ENCODE results near the gene DMRT3. TPM values are rescaled to one million over a fixed set of nuclear protein-coding genes. Genes with fewer than 3 reads are reported as not detected.

The DMRT3 gene
- total and polyA plus RNA-seq, 2 donors from 2014 or later: not detected

DNA sequence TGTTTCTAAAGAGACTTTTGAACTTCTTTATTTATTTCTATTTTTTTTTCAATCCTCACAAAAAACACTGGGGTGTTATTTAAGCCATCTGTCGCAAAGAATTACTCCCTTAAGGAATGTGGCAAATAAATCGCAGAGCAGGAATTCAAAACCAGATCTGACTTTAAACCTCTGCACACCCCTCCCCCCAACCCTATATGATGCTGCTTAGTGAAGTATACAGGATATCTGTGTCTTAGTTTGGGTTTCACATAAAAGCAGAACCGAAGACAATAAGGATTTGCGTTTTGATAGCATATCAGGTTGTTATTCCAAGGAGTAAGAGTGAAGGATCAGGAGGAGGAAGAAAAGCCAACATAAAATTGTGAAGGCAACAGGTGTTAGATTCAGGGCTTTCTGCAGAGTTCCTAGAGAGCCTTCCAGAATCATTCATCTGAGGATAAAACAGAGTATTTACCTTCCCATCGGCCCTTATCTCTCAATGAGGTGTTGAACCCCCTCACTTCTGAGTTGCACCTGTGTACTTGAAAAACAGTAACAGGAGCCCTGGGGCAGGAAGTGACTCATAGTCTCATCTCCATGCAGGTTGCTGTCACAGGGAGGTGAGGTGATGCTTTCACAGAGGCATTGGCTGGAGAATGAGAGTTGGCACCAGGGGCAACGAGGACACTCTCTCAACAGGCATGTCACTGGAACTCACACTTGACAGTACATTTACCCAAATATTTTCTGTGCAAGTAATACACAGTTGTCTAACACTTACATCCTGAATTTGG lies 33.5 kb upstream of the DMRT3 start:
- TF ChIP-seq CTCF (IDR thresholded peaks at IDR 0.05; ENCODE audit: borderline replicate concordance, extremely low read depth, insufficient read depth): no peak
- H3K9ac ChIP-seq (ENCODE audit: low read length in 3 of 3): no peak overlapping the region
- FAIRE-seq: no peak
- no peak overlapping the region for H3K4me3 ChIP-seq (ENCODE audit: low read length in 3 of 3)
- H3K27ac ChIP-seq (ENCODE audit: low read depth in 2 of 2, low read length in 2 of 2): no peak overlapping the region
- peaks cover 0 to 4% (median under 1%) of the 10 kb centered on the region in 3 donors for H3K9me3 ChIP-seq (ENCODE audit: control insufficient read depth in 2 of 3, insufficient read depth in 1 of 3, low read length in 3 of 3)
- intact Hi-C loops (cut with DNase I): no loop called here
- peak in 3 of 5 donors; percentile 28 to 69 (median 49) for DNase-seq
- no peaks in the 10 kb centered on the region for H3K36me3 ChIP-seq (ENCODE audit: control insufficient read depth in 2 of 3, insufficient read depth in 3 of 3, low read length in 3 of 3)
- H3K4me1 ChIP-seq (ENCODE audit: control insufficient read depth in 2 of 3, insufficient read depth in 2 of 3, low read depth in 1 of 3, low read length in 3 of 3): no peaks in the 10 kb centered on the region
- no peaks in the 10 kb centered on the region for H3K27me3 ChIP-seq (ENCODE audit: control insufficient read depth, insufficient read depth, low read length)

DNA sequence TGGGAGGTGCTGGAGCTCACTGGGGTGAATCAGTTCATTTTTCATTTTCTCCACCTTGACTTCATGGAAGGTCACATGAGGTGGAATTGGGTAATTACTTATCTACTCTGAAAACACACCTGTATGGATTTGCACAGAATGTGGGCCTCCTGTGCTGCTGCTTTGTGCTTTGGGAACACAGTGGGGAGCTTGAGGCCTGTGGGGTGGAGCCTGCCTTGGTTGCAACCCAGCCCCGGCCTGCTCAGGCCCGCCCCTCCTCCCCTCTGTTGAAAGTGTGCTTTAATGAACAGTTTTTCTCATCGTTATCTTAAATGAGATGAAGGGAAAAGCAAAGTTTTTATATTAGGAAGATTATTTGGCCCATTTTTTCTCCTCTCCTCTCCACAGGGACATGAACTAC lies 28.5 kb upstream of the DMRT3 start:
- no peak overlapping the region for H3K4me3 ChIP-seq (ENCODE audit: low read length in 3 of 3)
- DNase-seq (no peak), FAIRE-seq (no peak)
- H3K27me3 ChIP-seq (ENCODE audit: control insufficient read depth, insufficient read depth, low read length): no peaks in the 10 kb centered on the region
- H3K9ac ChIP-seq (ENCODE audit: low read length in 3 of 3): no peak overlapping the region
- no peaks in the 10 kb centered on the region for H3K4me1 ChIP-seq (ENCODE audit: control insufficient read depth in 2 of 3, insufficient read depth in 2 of 3, low read depth in 1 of 3, low read length in 3 of 3)
- H3K9me3 ChIP-seq (ENCODE audit: control insufficient read depth in 2 of 3, insufficient read depth in 1 of 3, low read length in 3 of 3): no peaks in the 10 kb centered on the region
- no peak for TF ChIP-seq CTCF (IDR thresholded peaks at IDR 0.05; ENCODE audit: borderline replicate concordance, extremely low read depth, insufficient read depth)
- intact Hi-C loops (cut with DNase I): no loop called here
- H3K36me3 ChIP-seq (ENCODE audit: control insufficient read depth in 2 of 3, insufficient read depth in 3 of 3, low read length in 3 of 3): no peaks in the 10 kb centered on the region
- H3K27ac ChIP-seq (ENCODE audit: low read depth in 2 of 2, low read length in 2 of 2): no peak overlapping the region

DNA sequence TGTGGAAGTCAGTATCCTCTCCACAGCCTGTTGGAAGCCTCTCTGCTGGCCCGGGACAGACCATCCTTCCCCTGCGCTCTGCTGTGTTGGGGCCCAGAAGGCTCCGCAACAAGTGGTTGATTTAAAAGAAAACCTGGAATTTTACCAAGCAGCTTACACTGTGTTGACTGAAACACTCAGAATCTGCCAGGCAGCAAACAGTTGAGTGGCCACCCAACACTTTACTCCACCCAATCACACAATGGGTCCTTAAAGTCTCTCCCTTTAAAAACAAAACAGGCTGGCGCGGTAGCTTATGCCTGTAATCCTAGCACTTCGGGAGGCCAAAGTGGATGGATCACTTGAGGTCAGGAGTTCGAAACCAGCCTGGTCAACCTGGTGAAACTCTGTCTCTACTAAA lies 28.0 kb upstream of the DMRT3 start:
- H3K4me1 ChIP-seq (ENCODE audit: control insufficient read depth in 2 of 3, insufficient read depth in 2 of 3, low read depth in 1 of 3, low read length in 3 of 3): no peaks in the 10 kb centered on the region
- H3K9ac ChIP-seq (ENCODE audit: low read length in 3 of 3): no peak overlapping the region
- DNase-seq (no peak), FAIRE-seq (no peak)
- no peaks in the 10 kb centered on the region for H3K9me3 ChIP-seq (ENCODE audit: control insufficient read depth in 2 of 3, insufficient read depth in 1 of 3, low read length in 3 of 3)
- no peaks in the 10 kb centered on the region for H3K27me3 ChIP-seq (ENCODE audit: control insufficient read depth, insufficient read depth, low read length)
- H3K4me3 ChIP-seq (ENCODE audit: low read length in 3 of 3): no peak overlapping the region
- H3K36me3 ChIP-seq (ENCODE audit: control insufficient read depth in 2 of 3, insufficient read depth in 3 of 3, low read length in 3 of 3): no peaks in the 10 kb centered on the region
- no peak for TF ChIP-seq CTCF (IDR thresholded peaks at IDR 0.05; ENCODE audit: borderline replicate concordance, extremely low read depth, insufficient read depth)
- no peak overlapping the region for H3K27ac ChIP-seq (ENCODE audit: low read depth in 2 of 2, low read length in 2 of 2)
- intact Hi-C loops (cut with DNase I): no loop called here

Data from kidney (tissue), 14 donors.